Measurements from ENCODE around the gene QRFPR. TPM values are rescaled to one million over a fixed set of nuclear protein-coding genes. Genes with fewer than 3 reads are reported as not detected.

The QRFPR gene
- total and polyA plus RNA-seq, 8 donors = 0.18 TPM; not detected in 7

- intact Hi-C loops (cut with DNase I; ENCODE audit: low total_unique reads) = no loop called here
- Histone ChIP-seq H3K36me3 (no peaks in the 10 kb centered on the region), H3K4me1 (no peaks in the 10 kb centered on the region), H3K9me3 (no peaks in the 10 kb centered on the region), H3K4me3 (no peak overlapping the region), H3K27me3 (no peaks in the 10 kb centered on the region), H3K27ac (no peak overlapping the region)
- no peak for TF ChIP-seq EP300 (IDR thresholded peaks at IDR 0.05)
- TF ChIP-seq CTCF (IDR thresholded peaks at IDR 0.05) = no peak
- TF ChIP-seq POLR2A (IDR thresholded peaks at IDR 0.05) = no peak
- TF ChIP-seq POLR2AphosphoS5 (IDR thresholded peaks at IDR 0.05) = no peak
- DNase-seq = no peak
- 50 to 65% (median 51%) methylated on average over 2 of the region's 2 CpGs for WGBS, 5 donors
These were observed 41.5 kb downstream of the QRFPR start for GRCh38 chr4:121339307-121339706.

DNA sequence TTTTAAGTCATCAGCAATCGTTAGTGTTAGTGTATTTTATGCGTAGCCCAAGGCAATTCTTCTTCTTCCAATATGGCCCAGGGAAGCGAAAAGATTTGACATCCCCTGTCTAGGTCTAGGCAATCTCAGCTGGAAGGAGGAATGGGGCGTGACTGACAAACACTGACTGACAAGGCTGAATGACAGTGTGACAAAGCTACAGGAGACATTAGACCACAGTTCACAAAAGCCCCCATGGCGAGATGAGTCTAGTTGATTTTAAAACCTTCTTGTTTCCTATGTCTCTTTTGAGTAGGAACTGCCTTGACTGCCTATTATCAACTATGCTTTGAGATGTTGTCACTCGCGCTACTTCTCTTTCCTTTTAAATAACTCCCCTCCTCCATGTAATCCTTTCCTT is 42.3 kb downstream of the QRFPR start:
- no peaks in the 10 kb centered on the region for H3K4me1 ChIP-seq
- H3K4me3 ChIP-seq = no peak overlapping the region
- H3K27me3 ChIP-seq = no peaks in the 10 kb centered on the region
- H3K27ac ChIP-seq = no peak overlapping the region
- H3K36me3 ChIP-seq = no peaks in the 10 kb centered on the region
- no peak for DNase-seq
- TF ChIP-seq EP300 (IDR thresholded peaks at IDR 0.05) = no peak
- H3K9me3 ChIP-seq = no peaks in the 10 kb centered on the region
- intact Hi-C loops (cut with DNase I; ENCODE audit: low total_unique reads) = no loop called here
- 78 to 82% (median 82%) methylated on average over 7 of the region's 7 CpGs for WGBS, 5 donors

GRCh38 chr4:121336706-121337105 is 44.1 kb downstream of the QRFPR start:
- TF ChIP-seq POLR2AphosphoS5 (IDR thresholded peaks at IDR 0.05) (no peak), CTCF (IDR thresholded peaks at IDR 0.05) (no peak)
- no peak overlapping the region for H3K27ac ChIP-seq
- H3K36me3 ChIP-seq = no peaks in the 10 kb centered on the region
- no peaks in the 10 kb centered on the region for H3K27me3 ChIP-seq
- intact Hi-C loops (cut with DNase I; ENCODE audit: low total_unique reads) = no loop called here
- no peak overlapping the region for H3K4me3 ChIP-seq
- WGBS, 5 donors = 57 to 94% (median 86%) methylated on average over 2 of the region's 2 CpGs
- H3K9me3 ChIP-seq = no peaks in the 10 kb centered on the region
- no peaks in the 10 kb centered on the region for H3K4me1 ChIP-seq
- no peak for DNase-seq

DNA sequence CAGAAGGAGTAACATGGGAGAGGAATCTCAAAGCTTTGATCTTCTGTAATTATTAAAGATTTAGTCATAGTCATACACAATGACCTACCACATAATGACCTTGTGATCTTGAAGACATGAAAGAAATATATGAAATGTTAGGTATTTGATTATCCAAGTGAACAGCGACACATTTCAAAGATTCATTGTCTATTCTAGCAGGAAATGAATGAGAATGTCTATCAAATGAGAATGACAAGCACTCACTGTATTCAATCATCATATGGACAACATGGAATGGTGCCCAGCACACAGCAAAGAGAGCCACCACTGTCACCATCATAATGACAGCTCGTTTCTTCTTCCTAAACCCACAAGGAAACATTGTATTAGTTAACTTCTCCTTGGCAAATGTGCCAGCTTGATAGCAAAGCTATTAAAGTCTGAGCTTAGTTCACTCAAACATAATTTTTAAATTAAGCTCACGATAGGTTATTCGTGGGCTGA is 50.6 kb downstream of the QRFPR start:
- DNase-seq = no peak
- intact Hi-C loops (cut with DNase I; ENCODE audit: low total_unique reads) = no loop called here
- Histone ChIP-seq H3K9me3 (no peaks in the 10 kb centered on the region), H3K27me3 (no peaks in the 10 kb centered on the region), H3K36me3 (no peaks in the 10 kb centered on the region), H3K4me3 (no peak overlapping the region), H3K4me1 (no peaks in the 10 kb centered on the region), H3K27ac (no peak overlapping the region)
- 55 to 81% (median 68%) methylated on average over 4 of the region's 4 CpGs for WGBS, 5 donors
- TF ChIP-seq CTCF (IDR thresholded peaks at IDR 0.05) (no peak), POLR2A (IDR thresholded peaks at IDR 0.05) (no peak), EP300 (IDR thresholded peaks at IDR 0.05) (no peak), POLR2AphosphoS5 (IDR thresholded peaks at IDR 0.05) (no peak)

DNA sequence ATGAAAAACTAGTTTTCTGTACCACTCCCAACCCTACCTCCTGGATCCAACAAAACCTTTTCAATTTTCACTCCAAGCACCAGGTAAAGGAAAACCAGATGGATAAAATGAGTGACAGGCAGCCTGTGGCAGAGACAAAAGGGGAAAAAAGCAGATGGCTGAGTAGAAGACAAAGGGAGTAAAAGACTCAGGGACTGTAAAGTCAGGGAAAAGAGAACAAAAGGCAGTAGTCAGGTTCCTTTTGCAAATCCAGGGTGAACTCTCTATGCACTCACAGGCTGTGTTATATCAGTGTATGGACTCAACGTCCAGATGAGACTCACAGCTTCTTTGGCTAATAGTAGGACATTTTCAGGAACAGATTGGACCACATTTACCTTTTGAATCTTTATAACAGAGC is 54.2 kb downstream of the QRFPR start:
- TF ChIP-seq POLR2AphosphoS5 (IDR thresholded peaks at IDR 0.05) (no peak), EP300 (IDR thresholded peaks at IDR 0.05) (no peak), CTCF (IDR thresholded peaks at IDR 0.05) (no peak), POLR2A (IDR thresholded peaks at IDR 0.05) (no peak)
- Histone ChIP-seq H3K36me3 (no peaks in the 10 kb centered on the region), H3K4me1 (no peaks in the 10 kb centered on the region), H3K9me3 (no peaks in the 10 kb centered on the region), H3K27ac (no peak overlapping the region), H3K4me3 (no peak overlapping the region), H3K27me3 (peaks cover 0 to 7% (median 0%) of the 10 kb centered on the region in 3 donors)
- DNase-seq = peak in 1 of 2 donors; percentile 35
- 10 to 24% (median 21%) methylated on average over 1 of the region's 1 CpG for WGBS, 5 donors
- intact Hi-C loops (cut with DNase I; ENCODE audit: low total_unique reads) = no loop called here

All from stomach (tissue), 9 donors.